Ovary (tissue), 3 donors: ENCODE measurements around the gene OR8H2.

Source experiments
- EP300 ChIP-seq: sonication (generic); formaldehyde crosslinking; IDR thresholded peaks from one replicate; pipeline ENCODE4 v1.6.1; 2017; ENCODE audit warnings: antibody characterized with exemption
- POLR2A ChIP-seq: fragments of 450-650 bp; IDR thresholded peaks from one replicate; pipeline ENCODE4 v1.6.1; 2017; ENCODE audit warnings: antibody characterized with exemption, mild to moderate bottlenecking, moderate library complexity
- TF ChIP-seq, protein P1 (sequence below), 3 donors: fragments of 450-650 bp in 2 of 3; fragments of 200-600 bp in 1 of 3; IDR thresholded peaks; one replicate each; pipeline versions ENCODE4 v1.5.1 to v1.8.0; 2016 to 2022; ENCODE audit warnings: antibody characterized with exemption in 3 of 3, mild to moderate bottlenecking in 1 of 3
- donor health status: DM: no; HTN: no; CAD: no.

DNA sequence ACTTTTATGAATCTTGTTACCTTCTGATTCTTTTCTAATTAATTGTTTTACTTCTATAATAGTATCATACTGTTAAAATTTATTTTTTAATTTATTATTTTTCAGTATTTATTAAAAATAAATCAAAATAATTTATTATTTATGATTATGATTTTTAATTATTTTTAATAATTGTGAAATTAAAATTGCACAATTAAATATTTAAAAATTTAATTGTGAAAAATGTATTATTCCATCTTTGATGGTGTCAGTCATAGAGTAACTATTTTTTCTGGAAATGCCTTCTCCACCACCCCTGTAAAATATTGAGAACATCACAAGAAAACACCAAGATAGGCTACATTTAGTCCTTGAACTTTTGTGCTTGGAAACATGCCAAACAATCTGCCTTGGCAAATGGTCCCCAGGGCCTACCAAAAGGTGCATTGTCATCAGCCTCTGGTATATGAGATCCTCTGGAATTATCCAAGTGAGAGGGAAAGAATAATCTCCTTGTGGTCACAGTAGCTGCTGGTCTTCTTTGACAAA is at the start of gene OR8H2:
- TF ChIP-seq, protein P1, sequence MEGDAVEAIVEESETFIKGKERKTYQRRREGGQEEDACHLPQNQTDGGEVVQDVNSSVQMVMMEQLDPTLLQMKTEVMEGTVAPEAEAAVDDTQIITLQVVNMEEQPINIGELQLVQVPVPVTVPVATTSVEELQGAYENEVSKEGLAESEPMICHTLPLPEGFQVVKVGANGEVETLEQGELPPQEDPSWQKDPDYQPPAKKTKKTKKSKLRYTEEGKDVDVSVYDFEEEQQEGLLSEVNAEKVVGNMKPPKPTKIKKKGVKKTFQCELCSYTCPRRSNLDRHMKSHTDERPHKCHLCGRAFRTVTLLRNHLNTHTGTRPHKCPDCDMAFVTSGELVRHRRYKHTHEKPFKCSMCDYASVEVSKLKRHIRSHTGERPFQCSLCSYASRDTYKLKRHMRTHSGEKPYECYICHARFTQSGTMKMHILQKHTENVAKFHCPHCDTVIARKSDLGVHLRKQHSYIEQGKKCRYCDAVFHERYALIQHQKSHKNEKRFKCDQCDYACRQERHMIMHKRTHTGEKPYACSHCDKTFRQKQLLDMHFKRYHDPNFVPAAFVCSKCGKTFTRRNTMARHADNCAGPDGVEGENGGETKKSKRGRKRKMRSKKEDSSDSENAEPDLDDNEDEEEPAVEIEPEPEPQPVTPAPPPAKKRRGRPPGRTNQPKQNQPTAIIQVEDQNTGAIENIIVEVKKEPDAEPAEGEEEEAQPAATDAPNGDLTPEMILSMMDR (IDR thresholded peaks at IDR 0.05), result no peak
- TF ChIP-seq EP300 (no peak), POLR2A (no peak)
